Adrenal gland (tissue), 5 donors: ENCODE data around the gene PLA1A.

ENCODE experiments used
- CTCF ChIP-seq, 6 experiments: fragments of 450-650 bp in 4 of 6; fragments of 200-600 bp in 2 of 6; sonication (generic) in 1 of 6; IDR thresholded peaks; 1 replicate in 5 of 6; 2 replicates in 1 of 6; pipeline versions ENCODE4 v1.5.1 to v1.8.0; 2016 to 2021; ENCODE audit warnings: antibody characterized with exemption in 6 of 6, mild to moderate bottlenecking in 2 of 6, moderate library complexity in 1 of 6
- POLR2A ChIP-seq, 2 donors: fragments of 450-650 bp; IDR thresholded peaks; one replicate each; pipeline ENCODE4 v1.6.1; 2017; ENCODE audit warnings: antibody characterized with exemption in 2 of 2, mild to moderate bottlenecking in 2 of 2, moderate library complexity in 1 of 2
- donor health status: DM: no; HTN: no; CAD: no.

- TF ChIP-seq CTCF (IDR thresholded peaks at IDR 0.05) (no peak), POLR2A (IDR thresholded peaks at IDR 0.05) (no peak)
Measured at GRCh38 chr3:119632829-119633228, 35.1 kb downstream of the PLA1A start.
